ENCODE data around the gene RCAN2. TPM values are rescaled to one million over a fixed set of nuclear protein-coding genes. Genes with fewer than 3 reads are reported as not detected.
A peak's percentile ranks its signal among the peaks of the same experiment; 100 is the strongest.

RCAN2 gene
- total and polyA plus RNA-seq, 7 donors: 2.6 to 108 (median 20.0) TPM

DNA sequence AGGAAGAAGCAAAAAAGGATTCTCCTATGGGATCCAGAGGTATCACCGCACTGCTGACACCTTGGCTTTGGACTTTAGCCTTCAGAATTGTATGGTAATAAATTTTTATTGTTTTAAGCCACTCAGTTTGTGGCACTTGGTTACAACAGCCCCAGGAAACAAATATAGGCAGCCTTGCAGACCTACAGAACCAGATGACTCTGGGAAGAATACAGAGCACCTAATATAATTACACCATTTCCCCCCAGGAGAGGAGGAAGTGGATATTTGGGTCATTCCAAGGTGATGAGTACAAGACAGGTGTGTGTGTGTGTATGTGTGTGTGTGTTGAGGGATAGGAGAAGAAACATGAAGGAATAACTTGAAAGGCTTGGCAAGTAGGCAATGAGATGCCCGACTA, 236.3 kb downstream of the RCAN2 start:
- Histone ChIP-seq H3K36me3 (ENCODE audit: insufficient read depth in 1 of 2, low read depth in 1 of 2) (no peaks in the 10 kb centered on the region), H3K4me3 (no peak overlapping the region), H3K27ac (no peak overlapping the region), H3K4me1 (peaks cover 8% of the 10 kb centered on the region), H3K9me3 (no peaks in the 10 kb centered on the region), H3K27me3 (ENCODE audit: insufficient read depth in 3 of 3, low read length in 2 of 3) (no peaks in the 10 kb centered on the region)
- no peak for ATAC-seq
- no peak for DNase-seq
- TF ChIP-seq, protein P1, sequence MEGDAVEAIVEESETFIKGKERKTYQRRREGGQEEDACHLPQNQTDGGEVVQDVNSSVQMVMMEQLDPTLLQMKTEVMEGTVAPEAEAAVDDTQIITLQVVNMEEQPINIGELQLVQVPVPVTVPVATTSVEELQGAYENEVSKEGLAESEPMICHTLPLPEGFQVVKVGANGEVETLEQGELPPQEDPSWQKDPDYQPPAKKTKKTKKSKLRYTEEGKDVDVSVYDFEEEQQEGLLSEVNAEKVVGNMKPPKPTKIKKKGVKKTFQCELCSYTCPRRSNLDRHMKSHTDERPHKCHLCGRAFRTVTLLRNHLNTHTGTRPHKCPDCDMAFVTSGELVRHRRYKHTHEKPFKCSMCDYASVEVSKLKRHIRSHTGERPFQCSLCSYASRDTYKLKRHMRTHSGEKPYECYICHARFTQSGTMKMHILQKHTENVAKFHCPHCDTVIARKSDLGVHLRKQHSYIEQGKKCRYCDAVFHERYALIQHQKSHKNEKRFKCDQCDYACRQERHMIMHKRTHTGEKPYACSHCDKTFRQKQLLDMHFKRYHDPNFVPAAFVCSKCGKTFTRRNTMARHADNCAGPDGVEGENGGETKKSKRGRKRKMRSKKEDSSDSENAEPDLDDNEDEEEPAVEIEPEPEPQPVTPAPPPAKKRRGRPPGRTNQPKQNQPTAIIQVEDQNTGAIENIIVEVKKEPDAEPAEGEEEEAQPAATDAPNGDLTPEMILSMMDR (IDR thresholded peaks at IDR 0.05): no peak
- WGBS, 3 donors: 87 to 96% (median 90%) methylated on average over 2 of the region's 2 CpGs
- intact Hi-C loops (cut with DNase I): no loop called here

DNA sequence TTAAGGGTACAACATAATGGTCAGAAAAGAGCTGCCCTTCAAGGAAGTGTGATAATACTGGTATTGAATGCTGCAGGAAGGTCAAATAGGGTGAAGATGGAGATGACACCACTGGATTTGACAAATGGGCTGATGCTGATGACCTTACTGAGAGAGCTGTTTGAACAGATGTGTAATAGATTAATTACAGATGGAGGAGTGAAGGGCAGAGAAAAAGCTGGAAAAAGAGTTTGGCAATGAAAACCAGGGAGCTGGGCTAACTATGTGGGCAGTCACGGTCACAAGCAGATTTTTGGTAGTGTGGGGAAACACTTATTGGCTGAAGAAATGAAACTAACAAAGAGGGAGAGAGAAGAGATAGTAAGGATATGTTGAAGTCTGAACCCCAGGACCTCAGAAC, 236.9 kb downstream of the RCAN2 start:
- DNase-seq: no peak
- TF ChIP-seq, protein P1 (IDR thresholded peaks at IDR 0.05): no peak
- 62 to 70% (median 68%) methylated on average over 1 of the region's 1 CpG for WGBS, 3 donors
- H3K27me3 ChIP-seq (ENCODE audit: insufficient read depth in 3 of 3, low read length in 2 of 3): no peaks in the 10 kb centered on the region
- H3K36me3 ChIP-seq (ENCODE audit: insufficient read depth in 1 of 2, low read depth in 1 of 2): no peaks in the 10 kb centered on the region
- no peak overlapping the region for H3K4me3 ChIP-seq
- peaks cover 8% of the 10 kb centered on the region for H3K4me1 ChIP-seq
- intact Hi-C loops (cut with DNase I): no loop called here
- peak in 1 of 4 donors; percentile 25 for ATAC-seq
- no peak overlapping the region for H3K27ac ChIP-seq
- no peaks in the 10 kb centered on the region for H3K9me3 ChIP-seq

DNA sequence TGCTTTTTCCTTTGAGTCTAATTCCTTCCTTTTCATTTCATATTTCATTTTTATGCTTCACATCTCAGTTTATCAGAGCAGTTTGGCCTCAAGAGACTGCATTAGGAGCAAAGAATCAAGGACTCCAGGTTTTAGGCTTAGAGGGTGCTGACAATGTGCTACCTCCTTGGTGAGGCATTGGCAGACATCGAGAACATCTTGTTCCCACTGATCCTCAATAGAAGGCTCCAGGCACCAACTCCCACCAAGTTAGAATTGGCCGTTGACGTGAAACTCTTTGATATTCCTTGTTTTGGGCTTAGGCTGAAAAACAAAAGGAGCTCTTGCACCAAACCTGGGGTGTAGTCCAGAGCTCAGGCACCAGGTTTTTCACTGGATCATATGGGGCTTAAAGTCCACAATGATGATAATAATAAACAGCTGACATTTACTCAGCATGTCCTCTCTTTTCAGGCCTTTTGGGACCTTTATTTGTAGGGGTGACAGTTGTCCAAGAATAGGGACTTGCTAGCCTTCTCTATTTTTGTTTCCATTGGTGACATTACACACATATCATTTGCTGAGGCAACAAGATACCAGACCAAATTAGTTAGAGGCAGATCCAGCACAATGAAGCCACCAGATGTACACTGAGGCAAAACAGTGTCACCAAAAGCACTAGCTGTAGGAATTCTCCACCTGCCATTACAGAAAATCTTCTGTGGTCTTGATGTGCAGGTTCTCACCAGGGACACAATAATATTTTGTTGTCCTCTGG, 239.5 kb downstream of the RCAN2 start:
- peak; percentile 48 to 78 (median 68) for ATAC-seq
- intact Hi-C loops (cut with DNase I): no loop called here
- H3K4me1 ChIP-seq: peaks cover 8% of the 10 kb centered on the region
- 35 to 76% (median 53%) methylated on average over 3 of the region's 3 CpGs for WGBS, 3 donors
- H3K9me3 ChIP-seq: no peaks in the 10 kb centered on the region
- TF ChIP-seq, protein P1 (IDR thresholded peaks at IDR 0.05): no peak
- no peak overlapping the region for H3K4me3 ChIP-seq
- no peaks in the 10 kb centered on the region for H3K36me3 ChIP-seq (ENCODE audit: insufficient read depth in 1 of 2, low read depth in 1 of 2)
- DNase-seq: no peak
- peak overlapping the region; percentile 27 for H3K27ac ChIP-seq
- H3K27me3 ChIP-seq (ENCODE audit: insufficient read depth in 3 of 3, low read length in 2 of 3): no peaks in the 10 kb centered on the region

DNA sequence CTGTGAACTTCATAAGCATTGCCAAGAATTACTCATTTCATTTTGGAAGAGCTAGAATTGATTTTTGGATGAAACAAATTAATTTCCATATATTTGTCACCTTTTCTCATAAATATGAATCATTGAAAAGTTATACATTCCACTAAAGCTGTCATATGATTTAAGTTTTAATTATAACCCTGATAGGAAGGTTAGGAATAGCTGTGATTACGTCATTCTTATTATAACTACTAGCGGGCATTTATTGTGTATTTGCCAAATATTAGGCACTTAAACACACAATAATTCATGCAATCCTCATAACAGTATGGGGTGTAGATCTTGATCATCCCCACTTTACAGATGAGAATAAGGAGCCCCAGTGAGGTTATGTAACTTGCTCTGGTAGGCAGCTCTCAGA, 243.1 kb downstream of the RCAN2 start:
- WGBS, 3 donors: 95 to 98% (median 96%) methylated on average over 2 of the region's 2 CpGs
- TF ChIP-seq, protein P1 (IDR thresholded peaks at IDR 0.05): no peak
- ATAC-seq (no peak), DNase-seq (no peak)
- no peak overlapping the region for H3K27ac ChIP-seq
- peaks cover 12% of the 10 kb centered on the region for H3K4me1 ChIP-seq
- intact Hi-C loops (cut with DNase I): no loop called here
- H3K4me3 ChIP-seq: no peak overlapping the region
- no peaks in the 10 kb centered on the region for H3K36me3 ChIP-seq (ENCODE audit: insufficient read depth in 1 of 2, low read depth in 1 of 2)
- no peaks in the 10 kb centered on the region for H3K9me3 ChIP-seq
- H3K27me3 ChIP-seq (ENCODE audit: insufficient read depth in 3 of 3, low read length in 2 of 3): no peaks in the 10 kb centered on the region

DNA sequence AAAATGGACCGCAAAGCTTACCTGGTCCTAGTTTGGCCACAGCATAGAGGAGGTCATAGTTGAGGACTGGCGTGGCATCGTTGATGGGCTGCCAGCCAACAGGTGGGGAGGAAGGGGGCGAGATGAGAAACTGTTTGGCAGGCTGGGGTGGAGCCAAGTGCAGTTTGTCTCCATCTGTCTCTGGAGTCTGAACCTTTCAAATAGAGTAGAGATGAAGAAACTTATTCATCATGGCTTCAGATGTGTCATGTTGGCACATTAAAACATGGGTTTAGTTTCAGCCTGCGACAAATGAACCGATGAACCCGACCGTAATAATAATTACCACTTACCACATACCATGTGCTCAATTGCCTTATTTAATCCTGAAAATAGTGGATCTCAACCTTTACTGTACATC, 244.5 kb downstream of the RCAN2 start:
- peaks cover 7% of the 10 kb centered on the region for H3K4me1 ChIP-seq
- TF ChIP-seq, protein P1 (IDR thresholded peaks at IDR 0.05): no peak
- H3K36me3 ChIP-seq (ENCODE audit: insufficient read depth in 1 of 2, low read depth in 1 of 2): no peaks in the 10 kb centered on the region
- ATAC-seq: peak in 3 of 4 donors; percentile 53 to 71 (median 58)
- 34 to 76% (median 54%) methylated on average over 8 of the region's 8 CpGs for WGBS, 3 donors
- intact Hi-C loops (cut with DNase I): no loop called here
- H3K27me3 ChIP-seq (ENCODE audit: insufficient read depth in 3 of 3, low read length in 2 of 3): no peaks in the 10 kb centered on the region
- no peak for DNase-seq
- no peak overlapping the region for H3K27ac ChIP-seq
- no peaks in the 10 kb centered on the region for H3K9me3 ChIP-seq
- H3K4me3 ChIP-seq: no peak overlapping the region

Measured in psoas muscle (tissue), 8 donors.